ENCODE data around the gene RNF215.
A peak's percentile ranks its signal among the peaks of the same experiment; 100 is the strongest.

RNF215 gene

DNA sequence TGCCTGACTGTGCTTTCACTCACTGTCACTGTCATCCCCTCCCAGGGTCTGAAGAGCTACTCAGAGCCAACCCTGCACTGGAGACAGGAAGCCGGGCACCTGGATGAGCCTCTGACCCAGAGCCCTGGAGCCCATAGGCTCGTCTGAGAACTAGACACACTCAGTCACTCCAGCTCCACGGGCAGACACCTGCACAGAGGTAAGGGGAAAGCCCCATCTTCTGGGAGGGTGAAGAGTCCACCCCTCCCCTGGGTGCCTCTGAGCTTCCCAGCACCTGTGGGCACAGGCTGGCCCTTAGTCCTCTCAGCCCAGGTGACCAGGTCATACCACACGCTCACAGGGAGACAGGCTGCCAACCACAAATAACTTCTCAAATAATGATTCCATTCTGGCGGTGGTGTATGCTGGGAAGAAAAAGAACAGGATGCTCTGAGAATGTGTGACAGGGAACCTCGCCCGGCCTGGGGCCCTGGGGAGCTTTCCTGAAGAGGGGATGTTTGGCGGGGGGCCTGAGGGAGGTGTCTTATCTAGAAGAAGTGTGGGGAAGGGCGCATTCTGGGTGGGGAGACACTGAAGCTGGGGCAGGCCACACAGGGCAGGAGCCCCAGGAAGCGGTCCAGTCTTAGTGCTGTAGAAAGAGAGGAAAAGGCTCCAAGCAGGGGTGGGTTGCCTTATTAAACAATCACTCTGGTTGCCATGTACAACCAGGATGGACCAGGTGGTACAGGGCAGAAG, 25.1 kb downstream of the RNF215 start:
- Histone ChIP-seq H3K79me2 (ENCODE audit: control insufficient read depth, insufficient read depth, low read length) (no peaks in the 10 kb centered on the region), H4K5ac (ENCODE audit: low read length) (no peak overlapping the region), H2BK5ac (ENCODE audit: low read length) (no peak overlapping the region), H3K27ac (ENCODE audit: low read depth, low read length) (no peak overlapping the region), H3K18ac (ENCODE audit: low read length) (no peak overlapping the region), H2BK120ac (ENCODE audit: low read depth, low read length) (no peak overlapping the region), H3K56ac (ENCODE audit: low read length) (no peak overlapping the region), H3K36me3 (ENCODE audit: control insufficient read depth, insufficient read depth, low read length) (no peaks in the 10 kb centered on the region), H3K79me1 (ENCODE audit: low read length) (peaks cover 2% of the 10 kb centered on the region), H2BK15ac (replicated peaks; ENCODE audit: low read depth) (no peak overlapping the region), H4K8ac (ENCODE audit: low read depth, low read length) (no peak overlapping the region), H3K27me3 (ENCODE audit: insufficient read depth, low read length, poor library complexity) (no peaks in the 10 kb centered on the region), H3K4ac (ENCODE audit: low read depth, low read length) (no peak overlapping the region), H3K4me2 (ENCODE audit: low read length) (no peak overlapping the region), H3K9ac (ENCODE audit: low read length) (no peak overlapping the region), H3K4me3 (ENCODE audit: low read length) (no peak overlapping the region), H3K4me1 (ENCODE audit: control insufficient read depth, low read depth, low read length) (peaks cover 9% of the 10 kb centered on the region), H2AK5ac (ENCODE audit: low read length) (no peak overlapping the region), H3K23ac (ENCODE audit: low read length) (no peak overlapping the region)
- WGBS (ENCODE audit: extremely low coverage, insufficient coverage, low lambda C conversion rate) = no CpG with 5 or more reads among the region's 10 CpGs
- DNase-seq = no peak

- peaks cover 10% of the 10 kb centered on the region for H3K4me1 ChIP-seq (ENCODE audit: control insufficient read depth, low read depth, low read length)
- no peaks in the 10 kb centered on the region for H3K36me3 ChIP-seq (ENCODE audit: control insufficient read depth, insufficient read depth, low read length)
- peaks cover 23% of the 10 kb centered on the region for H3K79me2 ChIP-seq (ENCODE audit: control insufficient read depth, insufficient read depth, low read length)
- H2BK15ac ChIP-seq (replicated peaks; ENCODE audit: low read depth) = no peak overlapping the region
- H2AK5ac ChIP-seq (ENCODE audit: low read length) = no peak overlapping the region
- H3K79me1 ChIP-seq (ENCODE audit: low read length) = peaks cover 17% of the 10 kb centered on the region
- no peak overlapping the region for H2BK5ac ChIP-seq (ENCODE audit: low read length)
- no peaks in the 10 kb centered on the region for H3K27me3 ChIP-seq (ENCODE audit: insufficient read depth, low read length, poor library complexity)
- H3K9ac ChIP-seq (ENCODE audit: low read length) = peak overlapping the region; percentile 11
- no peak overlapping the region for H3K56ac ChIP-seq (ENCODE audit: low read length)
- no peak for DNase-seq
- WGBS (ENCODE audit: extremely low coverage, insufficient coverage, low lambda C conversion rate) = no CpG with 5 or more reads among the region's 6 CpGs
- no peak overlapping the region for H4K8ac ChIP-seq (ENCODE audit: low read depth, low read length)
- H3K27ac ChIP-seq (ENCODE audit: low read depth, low read length) = no peak overlapping the region
- no peak overlapping the region for H4K5ac ChIP-seq (ENCODE audit: low read length)
- no peak overlapping the region for H3K4ac ChIP-seq (ENCODE audit: low read depth, low read length)
- no peak overlapping the region for H2BK120ac ChIP-seq (ENCODE audit: low read depth, low read length)
- no peak overlapping the region for H3K4me2 ChIP-seq (ENCODE audit: low read length)
- no peak overlapping the region for H3K4me3 ChIP-seq (ENCODE audit: low read length)
- no peak overlapping the region for H3K23ac ChIP-seq (ENCODE audit: low read length)
- no peak overlapping the region for H3K18ac ChIP-seq (ENCODE audit: low read length)
Observed at GRCh38 chr22:30358541-30358940, 28.7 kb downstream of the RNF215 start.

GRCh38 chr22:30357650-30358215, 29.5 kb downstream of the RNF215 start:
- Histone ChIP-seq H3K27me3 (ENCODE audit: insufficient read depth, low read length, poor library complexity) (no peaks in the 10 kb centered on the region), H3K4me2 (ENCODE audit: low read length) (peak overlapping the region; percentile 11), H3K36me3 (ENCODE audit: control insufficient read depth, insufficient read depth, low read length) (peaks cover 1% of the 10 kb centered on the region), H3K79me2 (ENCODE audit: control insufficient read depth, insufficient read depth, low read length) (peaks cover 23% of the 10 kb centered on the region), H2BK120ac (ENCODE audit: low read depth, low read length) (no peak overlapping the region), H3K23ac (ENCODE audit: low read length) (peak overlapping the region; percentile 66), H3K27ac (ENCODE audit: low read depth, low read length) (no peak overlapping the region), H4K5ac (ENCODE audit: low read length) (no peak overlapping the region), H3K4me1 (ENCODE audit: control insufficient read depth, low read depth, low read length) (peaks cover 8% of the 10 kb centered on the region), H2AK5ac (ENCODE audit: low read length) (no peak overlapping the region), H3K9ac (ENCODE audit: low read length) (peak overlapping the region; percentile 26), H2BK15ac (replicated peaks; ENCODE audit: low read depth) (no peak overlapping the region), H4K8ac (ENCODE audit: low read depth, low read length) (no peak overlapping the region), H3K4ac (ENCODE audit: low read depth, low read length) (no peak overlapping the region), H3K4me3 (ENCODE audit: low read length) (no peak overlapping the region), H2BK5ac (ENCODE audit: low read length) (no peak overlapping the region), H3K79me1 (ENCODE audit: low read length) (peaks cover 17% of the 10 kb centered on the region), H3K18ac (ENCODE audit: low read length) (no peak overlapping the region), H3K56ac (ENCODE audit: low read length) (peak overlapping the region; percentile 93)
- no peak for DNase-seq
- no CpG with 5 or more reads among the region's 22 CpGs for WGBS (ENCODE audit: extremely low coverage, insufficient coverage, low lambda C conversion rate)

DNA sequence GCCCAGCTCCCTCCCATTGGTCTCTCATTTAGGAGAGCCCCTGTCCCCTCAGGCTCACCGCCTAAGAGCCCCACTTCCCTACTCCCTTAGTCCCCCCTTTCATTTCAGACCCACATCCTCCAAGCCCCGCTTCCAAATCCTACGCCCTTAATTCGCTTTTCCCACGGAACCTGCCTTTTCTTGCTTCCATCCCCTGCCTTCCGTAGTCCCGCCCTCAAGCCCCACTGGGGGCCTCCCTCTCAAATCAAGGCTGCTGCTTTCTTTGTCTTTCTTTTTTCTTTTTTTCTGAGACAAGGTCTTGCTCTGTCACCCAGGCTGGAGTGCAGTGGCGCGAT, 30.0 kb downstream of the RNF215 start:
- Histone ChIP-seq H2BK5ac (ENCODE audit: low read length) (no peak overlapping the region), H3K27me3 (ENCODE audit: insufficient read depth, low read length, poor library complexity) (no peaks in the 10 kb centered on the region), H3K79me1 (ENCODE audit: low read length) (peaks cover 20% of the 10 kb centered on the region), H3K36me3 (ENCODE audit: control insufficient read depth, insufficient read depth, low read length) (peaks cover 7% of the 10 kb centered on the region), H4K8ac (ENCODE audit: low read depth, low read length) (no peak overlapping the region), H3K23ac (ENCODE audit: low read length) (no peak overlapping the region), H2BK15ac (replicated peaks; ENCODE audit: low read depth) (no peak overlapping the region), H3K4ac (ENCODE audit: low read depth, low read length) (no peak overlapping the region), H2AK5ac (ENCODE audit: low read length) (no peak overlapping the region), H2BK120ac (ENCODE audit: low read depth, low read length) (no peak overlapping the region), H3K79me2 (ENCODE audit: control insufficient read depth, insufficient read depth, low read length) (peaks cover 23% of the 10 kb centered on the region), H3K9ac (ENCODE audit: low read length) (peak overlapping the region; percentile 91), H3K4me2 (ENCODE audit: low read length) (peak overlapping the region; percentile 97), H3K27ac (ENCODE audit: low read depth, low read length) (no peak overlapping the region), H3K4me1 (ENCODE audit: control insufficient read depth, low read depth, low read length) (peaks cover 5% of the 10 kb centered on the region), H3K56ac (ENCODE audit: low read length) (peak overlapping the region; percentile 93), H3K18ac (ENCODE audit: low read length) (no peak overlapping the region), H3K4me3 (ENCODE audit: low read length) (peak overlapping the region; percentile 97), H4K5ac (ENCODE audit: low read length) (no peak overlapping the region)
- WGBS (ENCODE audit: extremely low coverage, insufficient coverage, low lambda C conversion rate) = no CpG with 5 or more reads among the region's 9 CpGs
- DNase-seq = no peak

- Histone ChIP-seq H3K9ac (ENCODE audit: low read length) (peak within 1 kb of the TSS; percentile 91), H2BK5ac (ENCODE audit: low read length) (no peak within 1 kb of the TSS)
- WGBS (ENCODE audit: extremely low coverage, insufficient coverage, low lambda C conversion rate) = no CpG with 5 or more reads among the region's 91 CpGs
Observed at GRCh38 chr22:30356449-30357235, 30.6 kb downstream of the RNF215 start, which contains the start of the genes CCDC157 and SF3A1. Gene CCDC157, plus strand, starts transcription at chr22:30357007. Its CDS starts 8,994 bp downstream, at chr22:30366001. Gene SF3A1, minus strand, starts transcription at chr22:30356894. Its CDS starts 102 bp downstream, at chr22:30356792.

More at GRCh38 chr22:30356449-30357235, 30.6 kb downstream of the RNF215 start, which contains the start of the genes CCDC157 and SF3A1:
- Histone ChIP-seq H3K79me1 (ENCODE audit: low read length) (peaks cover 20% of the 10 kb centered on the region), H3K4me2 (ENCODE audit: low read length) (peak within 1 kb of the TSS; percentile 97), H3K4me1 (ENCODE audit: control insufficient read depth, low read depth, low read length) (peaks cover 5% of the 10 kb centered on the region), H3K56ac (ENCODE audit: low read length) (peak within 1 kb of the TSS; percentile 96), H2AK5ac (ENCODE audit: low read length) (no peak within 1 kb of the TSS), H2BK120ac (ENCODE audit: low read depth, low read length) (no peak within 1 kb of the TSS), H3K36me3 (ENCODE audit: control insufficient read depth, insufficient read depth, low read length) (peaks cover 12% of the 10 kb centered on the region), H3K27me3 (ENCODE audit: insufficient read depth, low read length, poor library complexity) (no peaks in the 10 kb centered on the region), H3K4ac (ENCODE audit: low read depth, low read length) (peak within 1 kb of the TSS; percentile 66), H3K18ac (ENCODE audit: low read length) (peak within 1 kb of the TSS; percentile 86), H3K27ac (ENCODE audit: low read depth, low read length) (peak within 1 kb of the TSS; percentile 40), H4K8ac (ENCODE audit: low read depth, low read length) (no peak within 1 kb of the TSS), H2BK15ac (replicated peaks; ENCODE audit: low read depth) (no peak within 1 kb of the TSS), H3K23ac (ENCODE audit: low read length) (no peak within 1 kb of the TSS), H3K79me2 (ENCODE audit: control insufficient read depth, insufficient read depth, low read length) (peaks cover 23% of the 10 kb centered on the region), H3K4me3 (ENCODE audit: low read length) (peak within 1 kb of the TSS; percentile 97), H4K5ac (ENCODE audit: low read length) (no peak within 1 kb of the TSS)
- peak; percentile 97 for DNase-seq
